Thyroid gland (tissue), 4 donors: ENCODE data around the gene ABCC1. TPM values are rescaled to one million over a fixed set of nuclear protein-coding genes. Genes with fewer than 3 reads are reported as not detected.
"Not testable (repeated sequence)": the region's sequence is repeated elsewhere in the genome, so short reads cannot be mapped to it uniquely, and the experiment has no call there.

Experiments used
- DNase-seq, 2 donors: peaks; one replicate each; pipeline ENCODE4 v3.0.0-alpha.2; 2019
- H3K27ac ChIP-seq, 3 donors: fragments of 200-600 bp; sonication (generic); 1 replicate in 2 of 3; 2 replicates in 1 of 3; pipeline ENCODE4 v1.5.1; 2016 to 2019; ENCODE audit warnings: mild to moderate bottlenecking in 1 of 3, moderate library complexity in 1 of 3
- H3K27me3 ChIP-seq: fragments of 200-600 bp; sonication (generic); one replicate; pipeline ENCODE4 v1.5.1; 2019
- H3K36me3 ChIP-seq, 2 donors: fragments of 200-600 bp; sonication (generic); one replicate each; pipeline ENCODE4 v1.5.1; 2016 to 2019
- H3K4me1 ChIP-seq, 2 donors: fragments of 200-600 bp; sonication (generic); one replicate each; pipeline ENCODE4 v1.5.1; 2017 to 2019
- H3K4me3 ChIP-seq, 3 donors: fragments of 200-600 bp; sonication (generic); replicated peaks in 1 of 3; 1 replicate in 2 of 3; 2 replicates in 1 of 3; pipeline ENCODE4 v1.5.1; 2016; ENCODE audit warnings: mild to moderate bottlenecking in 1 of 3
- H3K9me3 ChIP-seq: fragments of 200-600 bp; sonication (generic); one replicate; pipeline ENCODE4 v1.5.1; 2017
- CTCF ChIP-seq, 6 experiments: fragments of 200-600 bp in 3 of 6; fragments of 450-650 bp in 3 of 6; sonication (generic) in 3 of 6; IDR thresholded peaks; one replicate each; pipeline ENCODE4 v1.5.1; 2016 to 2019; ENCODE audit warnings: antibody characterized with exemption in 6 of 6, mild to moderate bottlenecking in 2 of 6, inconsistent platforms in 1 of 6, moderate library complexity in 1 of 6
- POLR2A ChIP-seq, 2 donors: fragments of 450-650 bp; IDR thresholded peaks; one replicate each; pipeline ENCODE4 v1.6.1; 2017; ENCODE audit warnings: antibody characterized with exemption in 2 of 2, mild to moderate bottlenecking in 2 of 2, moderate library complexity in 1 of 2
- whole genome bisulfite sequencing, 2 donors: methylation state at CpG; one replicate each; pipeline ENCODE4 v1.1.5; 2017; 5-methylcytosine and 5-hydroxymethylcytosine counted together
- intact Hi-C: fragments of 100-400 bp; cut with DNase I; formaldehyde crosslinking; loops from one replicate; pipeline ENCODE4 v1.15.1; 2023
- total RNA-seq, 4 donors: library from RNA; depleted of rRNA; stranded (reverse); fragments of >200 nt; gene quantifications; one replicate each; pipeline ENCODE4 v1.2.3, GENCODE V29; 2016

ABCC1 gene
- total RNA-seq, 4 donors from 2014 or later = 42.7 to 76.7 (median 70.1) TPM

- Histone ChIP-seq H3K9me3 (no peaks in the 10 kb centered on the region), H3K27ac (no peak overlapping the region), H3K4me3 (no peak overlapping the region), H3K4me1 (no peaks in the 10 kb centered on the region), H3K27me3 (no peaks in the 10 kb centered on the region), H3K36me3 (no peaks in the 10 kb centered on the region)
- TF ChIP-seq CTCF (IDR thresholded peaks at IDR 0.05) (no peak), POLR2A (IDR thresholded peaks at IDR 0.05) (no peak)
- intact Hi-C loops = no loop called here
- no peak for DNase-seq
- 85 to 86% methylated on average over 8 of the region's 8 CpGs for WGBS, 2 donors
These were observed 33.1 kb upstream of the ABCC1 start for GRCh38 chr16:15916323-15916722.

GRCh38 chr16:15918314-15918713 is 31.1 kb upstream of the ABCC1 start:
- H3K4me3 ChIP-seq, H3K27ac ChIP-seq, H3K9me3 ChIP-seq, H3K4me1 ChIP-seq, H3K27me3 ChIP-seq, intact Hi-C loops, H3K36me3 ChIP-seq, DNase-seq: not testable (repeated sequence)
- 86% methylated on average over 3 of the region's 3 CpGs for WGBS, 2 donors

- WGBS, 2 donors = 96% methylated on average over 6 of the region's 6 CpGs
- Histone ChIP-seq H3K27ac (no peak overlapping the region), H3K36me3 (no peaks in the 10 kb centered on the region), H3K4me1 (no peaks in the 10 kb centered on the region), H3K27me3 (no peaks in the 10 kb centered on the region), H3K9me3 (no peaks in the 10 kb centered on the region), H3K4me3 (no peak overlapping the region)
- intact Hi-C loops = no loop called here
- TF ChIP-seq POLR2A (IDR thresholded peaks at IDR 0.05) (no peak), CTCF (IDR thresholded peaks at IDR 0.05) (no peak)
- no peak for DNase-seq
These were observed 30.1 kb upstream of the ABCC1 start for GRCh38 chr16:15919331-15919730.

GRCh38 chr16:15924996-15925395 is 24.4 kb upstream of the ABCC1 start:
- Histone ChIP-seq H3K27me3 (no peaks in the 10 kb centered on the region), H3K4me3 (no peak overlapping the region), H3K36me3 (no peaks in the 10 kb centered on the region), H3K9me3 (no peaks in the 10 kb centered on the region), H3K4me1 (peaks cover 5 to 13% of the 10 kb centered on the region in 2 donors), H3K27ac (peak overlapping the region; percentile 24 to 80 (median 54))
- WGBS, 2 donors = 50 to 63% methylated on average over 13 of the region's 13 CpGs
- TF ChIP-seq CTCF (IDR thresholded peaks at IDR 0.05) (peak in 1 of 6 experiments; percentile 27), POLR2A (IDR thresholded peaks at IDR 0.05) (no peak)
- DNase-seq = peak; percentile 87 to 89
- intact Hi-C loops = no loop called here

GRCh38 chr16:15925631-15926030 is 23.8 kb upstream of the ABCC1 start:
- no peak for TF ChIP-seq CTCF (IDR thresholded peaks at IDR 0.05)
- H3K36me3 ChIP-seq = no peaks in the 10 kb centered on the region
- 78 to 87% methylated on average over 8 to 9 of the region's 9 CpGs for WGBS, 2 donors
- H3K27me3 ChIP-seq = no peaks in the 10 kb centered on the region
- H3K4me3 ChIP-seq = no peak overlapping the region
- no peak for DNase-seq
- intact Hi-C loops = no loop called here
- H3K4me1 ChIP-seq = peaks cover 5 to 13% of the 10 kb centered on the region in 2 donors
- no peaks in the 10 kb centered on the region for H3K9me3 ChIP-seq
- H3K27ac ChIP-seq = peak overlapping the region in 2 of 3 donors; percentile 14 to 62
